Measurements from ENCODE around the gene SAA4. TPM values are rescaled to one million over a fixed set of nuclear protein-coding genes. Genes with fewer than 3 reads are reported as not detected.
"Not testable (repeated sequence)": the region's sequence is repeated elsewhere in the genome, so short reads cannot be mapped to it uniquely, and the experiment has no call there.

Gene SAA4
- total and polyA plus RNA-seq, 2 experiments from 2014 or later = not detected

GRCh38 chr11:18191376-18191775 is 45.2 kb downstream of the SAA4 start:
- H3K9ac ChIP-seq = no peak overlapping the region
- no peaks in the 10 kb centered on the region; the same call in 1 of the 2 replicates for H3K27me3 ChIP-seq (replicated peaks; ENCODE audit: insufficient read depth)
- no peaks in the 10 kb centered on the region for H3F3A ChIP-seq (ENCODE audit: insufficient read depth)
- no peaks in the 10 kb centered on the region for H4K20me1 ChIP-seq (ENCODE audit: insufficient read depth)
- no peaks in the 10 kb centered on the region for H3K4me1 ChIP-seq (ENCODE audit: insufficient read depth)
- no peaks in the 10 kb centered on the region for H3K9me2 ChIP-seq (ENCODE audit: insufficient read depth)
- H3K79me2 ChIP-seq (ENCODE audit: insufficient read depth) = no peaks in the 10 kb centered on the region
- H3K27ac ChIP-seq = no peak overlapping the region
- no peaks in the 10 kb centered on the region for H3K9me3 ChIP-seq (ENCODE audit: low read depth)
- in situ Hi-C loops (cut with MboI) = no loop called here
- no peaks in the 10 kb centered on the region for H3K36me3 ChIP-seq (ENCODE audit: low read depth)
- H3K4me3 ChIP-seq = no peak overlapping the region
- TF ChIP-seq EZH2 (IDR thresholded peaks at IDR 0.05; ENCODE audit: insufficient read depth, poor library complexity, severe bottlenecking) (no peak), EZH2phosphoT487 (IDR thresholded peaks at IDR 0.05; ENCODE audit: insufficient read depth, low read depth) (no peak)
- WGBS, 2 experiments (ENCODE audit: low coverage in 1 of 2, low lambda C conversion rate in 2 of 2, missing lambda C conversion rate in 2 of 2) = 73 to 80% methylated on average over 3 of the region's 3 CpGs
- H2AFZ ChIP-seq = no peak overlapping the region
- H3K4me2 ChIP-seq (ENCODE audit: unreplicated experiment) = no peak overlapping the region
- no peak for DNase-seq

- H3K79me2 ChIP-seq (ENCODE audit: insufficient read depth); H3K27ac ChIP-seq; in situ Hi-C loops (cut with MboI); H3K27me3 ChIP-seq (replicated peaks; ENCODE audit: insufficient read depth); H3K9me2 ChIP-seq (ENCODE audit: insufficient read depth); H3K9ac ChIP-seq; H3F3A ChIP-seq (ENCODE audit: insufficient read depth); H4K20me1 ChIP-seq (ENCODE audit: insufficient read depth); H3K4me3 ChIP-seq; H2AFZ ChIP-seq; H3K36me3 ChIP-seq (ENCODE audit: low read depth); H3K4me1 ChIP-seq (ENCODE audit: insufficient read depth); H3K4me2 ChIP-seq (ENCODE audit: unreplicated experiment); DNase-seq; H3K9me3 ChIP-seq (ENCODE audit: low read depth): not testable (repeated sequence)
- 66 to 71% methylated on average over 28 to 34 of the region's 34 CpGs for WGBS, 2 experiments (ENCODE audit: low coverage in 1 of 2, low lambda C conversion rate in 2 of 2, missing lambda C conversion rate in 2 of 2)
Measured at GRCh38 chr11:18189476-18190245, 46.9 kb downstream of the SAA4 start.

GRCh38 chr11:18188796-18189195 is 47.8 kb downstream of the SAA4 start:
- WGBS, 2 experiments (ENCODE audit: low coverage in 1 of 2, low lambda C conversion rate in 2 of 2, missing lambda C conversion rate in 2 of 2) = 81 to 85% methylated on average over 23 to 24 of the region's 24 CpGs
- Histone ChIP-seq H3K9me2 (ENCODE audit: insufficient read depth) (no peaks in the 10 kb centered on the region), H3K9me3 (ENCODE audit: low read depth) (no peaks in the 10 kb centered on the region), H3K9ac (no peak overlapping the region), H3K27me3 (replicated peaks; ENCODE audit: insufficient read depth) (peaks cover 3% of the 10 kb centered on the region; the same call in 1 of the 2 replicates), H3K36me3 (ENCODE audit: low read depth) (no peaks in the 10 kb centered on the region), H4K20me1 (ENCODE audit: insufficient read depth) (no peaks in the 10 kb centered on the region), H3F3A (ENCODE audit: insufficient read depth) (no peaks in the 10 kb centered on the region), H3K4me3 (no peak overlapping the region), H3K4me1 (ENCODE audit: insufficient read depth) (no peaks in the 10 kb centered on the region), H3K79me2 (ENCODE audit: insufficient read depth) (no peaks in the 10 kb centered on the region), H3K4me2 (ENCODE audit: unreplicated experiment) (no peak overlapping the region), H2AFZ (no peak overlapping the region), H3K27ac (no peak overlapping the region)
- no peak for DNase-seq
- in situ Hi-C loops (cut with MboI) = no loop called here
- TF ChIP-seq EZH2phosphoT487 (IDR thresholded peaks at IDR 0.05; ENCODE audit: insufficient read depth, low read depth) = no peak
- no peak for TF ChIP-seq EZH2 (IDR thresholded peaks at IDR 0.05; ENCODE audit: insufficient read depth, poor library complexity, severe bottlenecking)

Small RNA genes lying within 50 kb of the gene (small RNA-seq; reads per million reads assigned to genes)
- gene RNA5SP333 (ENCODE audit: low read depth, low replicate concordance) = not detected
- gene RNA5SP334 (ENCODE audit: low read depth, low replicate concordance) = not detected

Other genes starting within 250 kb of the SAA4 start
- 16.8 and 18.3 TPM in 2 replicates for gene SERGEF, start 223.8 kb downstream of the SAA4 start, total RNA-seq (2014; rRNA removed; shearing (Covaris generic))
- 16.7 and 23.2 TPM in 2 replicates for gene SERGEF, start 223.8 kb downstream of the SAA4 start, polyA plus RNA-seq (2016; fragmentation: Nextera tagmentation; extraction: Ambion mirVana)
- gene TPH1, start 190.5 kb downstream of the SAA4 start, total RNA-seq (2014; rRNA removed; shearing (Covaris generic)) = not detected in 2 replicates
- gene TPH1, start 190.5 kb downstream of the SAA4 start, polyA plus RNA-seq (2016; fragmentation: Nextera tagmentation; extraction: Ambion mirVana) = not detected in 2 replicates
- 7.5 and 12.6 TPM in 2 replicates for gene SAAL1, start 130.7 kb downstream of the SAA4 start, total RNA-seq (2014; rRNA removed; shearing (Covaris generic))
- 11.6 and 12.9 TPM in 2 replicates for gene SAAL1, start 130.7 kb downstream of the SAA4 start, polyA plus RNA-seq (2016; fragmentation: Nextera tagmentation; extraction: Ambion mirVana)
- not detected in 2 replicates for gene MRGPRX3, start 104.2 kb downstream of the SAA4 start, total RNA-seq (2014; rRNA removed; shearing (Covaris generic))
- gene MRGPRX3, start 104.2 kb downstream of the SAA4 start, polyA plus RNA-seq (2016; fragmentation: Nextera tagmentation; extraction: Ambion mirVana) = not detected in 2 replicates
- gene MRGPRX4, start 64.0 kb downstream of the SAA4 start, total RNA-seq (2014; rRNA removed; shearing (Covaris generic)) = not detected in 2 replicates
- not detected in 2 replicates for gene MRGPRX4, start 64.0 kb downstream of the SAA4 start, polyA plus RNA-seq (2016; fragmentation: Nextera tagmentation; extraction: Ambion mirVana)
- gene SAA2, start 11.9 kb upstream of the SAA4 start, total RNA-seq (2014; rRNA removed; shearing (Covaris generic)) = not detected in 2 replicates
- gene SAA2, start 11.9 kb upstream of the SAA4 start, polyA plus RNA-seq (2016; fragmentation: Nextera tagmentation; extraction: Ambion mirVana) = not detected in 2 replicates
- gene SAA1, start 29.5 kb upstream of the SAA4 start, total RNA-seq (2014; rRNA removed; shearing (Covaris generic)) = not detected in 2 replicates
- not detected in 2 replicates for gene SAA1, start 29.5 kb upstream of the SAA4 start, polyA plus RNA-seq (2016; fragmentation: Nextera tagmentation; extraction: Ambion mirVana)
- gene HPS5, start 85.3 kb upstream of the SAA4 start, total RNA-seq (2014; rRNA removed; shearing (Covaris generic)) = 34.7 and 34.9 TPM in 2 replicates
- 20.2 and 20.4 TPM in 2 replicates for gene HPS5, start 85.3 kb upstream of the SAA4 start, polyA plus RNA-seq (2016; fragmentation: Nextera tagmentation; extraction: Ambion mirVana)
- 77.4 and 89.8 TPM in 2 replicates for gene GTF2H1, start 85.8 kb upstream of the SAA4 start, total RNA-seq (2014; rRNA removed; shearing (Covaris generic))
- 58.7 and 61.6 TPM in 2 replicates for gene GTF2H1, start 85.8 kb upstream of the SAA4 start, polyA plus RNA-seq (2016; fragmentation: Nextera tagmentation; extraction: Ambion mirVana)
- 2,432 and 2,912 TPM in 2 replicates for gene LDHA, start 157.8 kb upstream of the SAA4 start, total RNA-seq (2014; rRNA removed; shearing (Covaris generic))
- gene LDHA, start 157.8 kb upstream of the SAA4 start, polyA plus RNA-seq (2016; fragmentation: Nextera tagmentation; extraction: Ambion mirVana) = 5,221 and 5,406 TPM in 2 replicates
- not detected in 2 replicates for gene LDHC, start 175.5 kb upstream of the SAA4 start, total RNA-seq (2014; rRNA removed; shearing (Covaris generic))
- gene LDHC, start 175.5 kb upstream of the SAA4 start, polyA plus RNA-seq (2016; fragmentation: Nextera tagmentation; extraction: Ambion mirVana) = 0.23 TPM in 1 of 2 replicates, not detected in the other
- gene LDHAL6A, start 219.1 kb upstream of the SAA4 start, total RNA-seq (2014; rRNA removed; shearing (Covaris generic)) = not detected in 2 replicates
- 0.09 TPM in 1 of 2 replicates, not detected in the other for gene LDHAL6A, start 219.1 kb upstream of the SAA4 start, polyA plus RNA-seq (2016; fragmentation: Nextera tagmentation; extraction: Ambion mirVana)